Occipital lobe (tissue), 2 donors: ENCODE results near the gene RACK1. TPM values are rescaled to one million over a fixed set of nuclear protein-coding genes. Genes with fewer than 3 reads are reported as not detected.

Experiments used
- DNase-seq: peaks from one replicate; lab custom pipeline; 2025; lab: John Stamatoyannopoulos, UW
- total RNA-seq: library from RNA; depleted of rRNA; stranded (reverse); fragments of >200 nt; gene quantifications from one replicate; pipeline ENCODE4 v1.2.3, GENCODE V29; 2014

Gene RACK1
- total RNA-seq, 1 donor from 2014 or later, result 2,761 TPM

GRCh38 chr5:181198106-181198685 is 45.5 kb downstream of the RACK1 start:
- no peak for DNase-seq

- no peak for DNase-seq
Observed at GRCh38 chr5:181197326-181197951, 46.3 kb downstream of the RACK1 start.

- no peak for DNase-seq
Observed at GRCh38 chr5:181195249-181195761, 48.4 kb downstream of the RACK1 start.

GRCh38 chr5:181194489-181195248 is 49.0 kb downstream of the RACK1 start:
- no peak for DNase-seq

- no peak for DNase-seq
Observed at GRCh38 chr5:181193656-181194055, 50.0 kb downstream of the RACK1 start.

- DNase-seq, result no peak
Observed at GRCh38 chr5:181192337-181193046, 51.2 kb downstream of the RACK1 start.

GRCh38 chr5:181191526-181192336 is 52.0 kb downstream of the RACK1 start:
- DNase-seq, result no peak

- no peak for DNase-seq
Observed at GRCh38 chr5:181190711-181191525, 52.8 kb downstream of the RACK1 start.

GRCh38 chr5:181189962-181190710 is 53.6 kb downstream of the RACK1 start:
- DNase-seq, result no peak

- DNase-seq, result no peak
Observed at GRCh38 chr5:181189363-181189961, 54.2 kb downstream of the RACK1 start.

- DNase-seq, result no peak
Observed at GRCh38 chr5:181188700-181189362, 54.9 kb downstream of the RACK1 start.

- DNase-seq, result no peak
Observed at GRCh38 chr5:181187500-181188213, 56.0 kb downstream of the RACK1 start.

- DNase-seq, result no peak
Observed at GRCh38 chr5:181186986-181187499, 56.7 kb downstream of the RACK1 start.
